GM12872 (cell line): ENCODE results near the gene GPR162.

Experiments used
- TF ChIP-seq, protein P1 (sequence below): IDR thresholded peaks from 3 replicates; pipeline ENCODE4 v1.5.1; 2011; ENCODE audit warnings: low read depth, mild to moderate bottlenecking, low read length, moderate library complexity; ENCODE audit not compliant: insufficient read depth

The GPR162 gene

DNA sequence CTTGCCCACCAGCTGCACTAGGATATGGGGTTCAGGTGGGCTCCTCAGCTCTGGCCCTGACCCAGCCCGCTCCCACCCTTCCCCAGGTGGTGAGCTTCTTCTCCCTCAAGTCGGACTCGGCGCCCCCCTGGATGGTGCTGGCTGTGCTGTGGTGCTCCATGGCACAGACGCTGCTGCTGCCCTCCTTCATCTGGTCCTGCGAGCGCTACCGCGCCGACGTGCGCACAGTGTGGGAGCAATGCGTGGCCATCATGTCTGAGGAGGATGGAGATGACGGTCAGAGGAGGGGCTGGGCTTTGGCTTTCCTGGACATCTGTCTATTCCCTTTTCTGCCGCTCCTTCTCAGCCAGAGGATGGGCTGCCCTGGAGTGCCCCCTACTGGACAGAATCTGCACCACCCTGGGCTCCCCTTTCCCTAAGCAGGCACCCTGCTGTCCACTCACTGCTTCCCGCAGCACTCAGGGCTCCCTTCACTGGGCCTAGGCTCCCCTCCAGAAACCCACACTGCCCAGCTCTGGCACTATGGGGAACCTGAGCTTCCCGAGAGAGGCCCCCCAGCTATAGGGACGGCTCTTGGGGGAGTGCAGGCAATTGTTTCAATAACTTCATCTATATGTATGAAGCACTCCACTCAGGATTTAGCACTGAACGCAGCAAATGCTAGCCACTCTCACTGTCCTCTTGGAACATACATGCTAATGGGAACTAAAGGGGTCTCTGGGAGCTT is 3.9 kb downstream of the GPR162 start:
- TF ChIP-seq, protein P1, sequence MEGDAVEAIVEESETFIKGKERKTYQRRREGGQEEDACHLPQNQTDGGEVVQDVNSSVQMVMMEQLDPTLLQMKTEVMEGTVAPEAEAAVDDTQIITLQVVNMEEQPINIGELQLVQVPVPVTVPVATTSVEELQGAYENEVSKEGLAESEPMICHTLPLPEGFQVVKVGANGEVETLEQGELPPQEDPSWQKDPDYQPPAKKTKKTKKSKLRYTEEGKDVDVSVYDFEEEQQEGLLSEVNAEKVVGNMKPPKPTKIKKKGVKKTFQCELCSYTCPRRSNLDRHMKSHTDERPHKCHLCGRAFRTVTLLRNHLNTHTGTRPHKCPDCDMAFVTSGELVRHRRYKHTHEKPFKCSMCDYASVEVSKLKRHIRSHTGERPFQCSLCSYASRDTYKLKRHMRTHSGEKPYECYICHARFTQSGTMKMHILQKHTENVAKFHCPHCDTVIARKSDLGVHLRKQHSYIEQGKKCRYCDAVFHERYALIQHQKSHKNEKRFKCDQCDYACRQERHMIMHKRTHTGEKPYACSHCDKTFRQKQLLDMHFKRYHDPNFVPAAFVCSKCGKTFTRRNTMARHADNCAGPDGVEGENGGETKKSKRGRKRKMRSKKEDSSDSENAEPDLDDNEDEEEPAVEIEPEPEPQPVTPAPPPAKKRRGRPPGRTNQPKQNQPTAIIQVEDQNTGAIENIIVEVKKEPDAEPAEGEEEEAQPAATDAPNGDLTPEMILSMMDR = peak; percentile 94

DNA sequence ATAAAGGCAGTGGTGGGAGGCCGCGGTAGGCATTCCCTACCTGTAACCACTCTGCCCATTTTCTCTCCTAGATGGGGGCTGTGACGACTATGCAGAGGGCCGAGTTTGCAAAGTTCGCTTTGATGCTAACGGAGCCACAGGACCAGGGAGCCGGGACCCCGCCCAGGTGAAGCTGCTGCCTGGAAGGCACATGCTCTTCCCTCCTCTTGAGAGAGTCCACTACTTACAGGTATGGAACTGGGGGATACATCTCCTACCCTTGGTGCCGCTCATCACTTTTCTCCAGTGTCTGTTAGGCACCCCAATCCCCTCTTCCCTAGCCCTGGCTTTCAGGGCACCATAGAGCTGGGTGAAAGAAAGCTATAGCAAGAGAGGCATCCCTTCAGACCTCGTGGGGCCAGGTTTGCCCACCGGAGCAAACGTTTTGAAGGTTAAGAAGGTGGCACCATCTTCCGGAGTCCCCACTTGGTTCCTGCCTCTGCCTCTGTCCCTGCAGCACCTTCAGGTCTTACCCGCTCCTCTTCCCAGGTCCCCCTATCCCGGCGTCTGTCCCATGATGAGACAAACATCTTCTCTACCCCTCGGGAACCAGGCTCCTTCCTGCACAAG is 4.6 kb downstream of the GPR162 start:
- TF ChIP-seq, protein P1 = no peak

DNA sequence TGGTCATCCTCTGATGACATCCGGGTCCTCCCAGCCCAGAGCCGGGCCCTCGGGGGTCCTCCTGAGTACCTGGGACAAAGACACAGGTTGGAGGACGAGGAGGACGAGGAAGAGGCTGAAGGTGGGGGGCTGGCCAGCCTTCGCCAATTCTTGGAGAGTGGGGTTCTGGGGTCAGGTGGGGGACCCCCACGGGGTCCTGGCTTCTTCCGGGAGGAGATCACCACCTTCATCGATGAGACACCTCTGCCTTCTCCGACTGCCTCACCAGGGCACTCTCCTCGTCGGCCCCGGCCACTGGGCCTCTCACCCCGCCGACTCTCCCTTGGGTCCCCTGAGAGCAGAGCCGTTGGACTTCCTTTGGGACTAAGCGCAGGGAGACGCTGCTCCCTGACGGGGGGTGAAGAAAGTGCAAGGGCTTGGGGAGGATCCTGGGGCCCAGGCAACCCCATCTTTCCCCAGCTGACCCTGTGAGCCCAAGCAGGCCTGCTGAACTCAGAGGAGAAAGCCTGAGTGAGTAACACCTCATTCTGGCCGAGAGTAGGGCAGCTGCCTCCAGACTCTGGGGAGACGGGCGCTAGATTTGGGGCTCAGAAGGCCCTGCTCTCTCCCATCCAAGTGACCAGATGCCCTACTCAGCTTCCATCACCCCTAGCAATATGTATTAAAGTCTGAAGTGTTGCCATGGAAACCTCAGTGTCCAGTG is 5.3 kb downstream of the GPR162 start:
- TF ChIP-seq, protein P1 = no peak

DNA sequence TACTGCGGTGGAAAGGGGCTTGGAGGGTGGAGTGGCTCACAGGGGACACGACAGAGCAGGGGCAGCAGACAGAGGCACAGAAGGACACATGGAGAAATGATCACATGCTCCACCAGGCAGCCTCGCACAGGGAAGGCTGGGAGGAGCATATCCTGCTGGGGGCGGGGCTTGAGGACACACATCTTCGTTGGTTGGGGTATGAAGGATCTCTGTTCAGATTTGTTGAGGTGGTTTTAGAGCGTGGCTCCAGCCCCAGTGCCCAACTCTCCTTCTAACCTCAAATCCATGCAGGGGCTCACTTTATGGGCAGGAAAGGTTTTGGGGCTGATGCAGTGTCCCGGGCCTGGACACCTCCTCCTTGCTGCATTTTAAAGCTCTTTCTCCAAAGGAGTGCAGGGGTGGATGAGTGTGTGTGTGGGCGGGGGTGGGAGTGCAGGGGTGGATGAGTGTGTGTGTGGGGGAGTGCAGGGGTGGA is 5.9 kb downstream of the GPR162 start:
- TF ChIP-seq, protein P1 = no peak

DNA sequence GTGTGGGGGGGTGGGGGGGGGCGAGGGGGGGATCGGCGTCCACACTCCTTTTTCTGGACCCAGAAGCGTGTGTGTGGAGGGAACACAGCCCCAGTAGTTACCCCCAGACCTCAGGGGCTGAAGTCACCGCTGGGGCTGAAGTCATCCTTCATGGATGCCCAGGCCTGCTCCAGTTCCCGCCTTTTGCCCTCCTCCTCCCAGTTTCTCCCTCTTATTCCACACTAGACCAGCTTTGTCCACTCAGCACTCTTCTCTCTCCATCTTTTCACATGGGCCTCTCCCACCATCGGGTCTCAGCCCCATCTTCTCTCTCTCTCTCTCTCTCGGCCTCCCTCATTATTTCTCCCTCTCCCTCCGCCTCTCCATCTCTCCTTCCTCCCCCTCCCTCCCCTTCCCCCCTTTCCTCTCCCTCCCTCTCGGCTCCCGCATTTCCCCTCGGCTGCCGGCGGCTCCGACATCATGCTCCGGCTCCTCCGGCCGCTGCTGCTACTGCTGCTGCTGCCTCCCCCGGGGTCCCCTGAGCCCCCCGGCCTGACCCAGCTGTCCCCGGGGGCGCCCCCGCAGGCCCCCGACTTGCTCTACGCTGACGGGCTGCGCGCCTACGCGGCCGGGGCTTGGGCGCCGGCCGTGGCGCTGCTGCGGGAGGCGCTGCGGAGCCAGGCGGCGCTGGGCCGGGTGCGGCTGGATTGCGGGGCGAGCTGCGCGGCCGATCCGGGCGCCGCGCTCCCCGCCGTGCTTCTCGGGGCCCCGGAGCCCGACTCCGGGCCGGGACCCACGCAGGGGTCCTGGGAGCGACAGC is 6.6 kb downstream of the GPR162 start, which contains the start of gene P3H3:
Gene P3H3, plus strand, starts transcription at position 426 of the 799 bp plus-strand sequence. Its CDS starts 34 bp downstream, at position 460.
- TF ChIP-seq, protein P1 = no peak

DNA sequence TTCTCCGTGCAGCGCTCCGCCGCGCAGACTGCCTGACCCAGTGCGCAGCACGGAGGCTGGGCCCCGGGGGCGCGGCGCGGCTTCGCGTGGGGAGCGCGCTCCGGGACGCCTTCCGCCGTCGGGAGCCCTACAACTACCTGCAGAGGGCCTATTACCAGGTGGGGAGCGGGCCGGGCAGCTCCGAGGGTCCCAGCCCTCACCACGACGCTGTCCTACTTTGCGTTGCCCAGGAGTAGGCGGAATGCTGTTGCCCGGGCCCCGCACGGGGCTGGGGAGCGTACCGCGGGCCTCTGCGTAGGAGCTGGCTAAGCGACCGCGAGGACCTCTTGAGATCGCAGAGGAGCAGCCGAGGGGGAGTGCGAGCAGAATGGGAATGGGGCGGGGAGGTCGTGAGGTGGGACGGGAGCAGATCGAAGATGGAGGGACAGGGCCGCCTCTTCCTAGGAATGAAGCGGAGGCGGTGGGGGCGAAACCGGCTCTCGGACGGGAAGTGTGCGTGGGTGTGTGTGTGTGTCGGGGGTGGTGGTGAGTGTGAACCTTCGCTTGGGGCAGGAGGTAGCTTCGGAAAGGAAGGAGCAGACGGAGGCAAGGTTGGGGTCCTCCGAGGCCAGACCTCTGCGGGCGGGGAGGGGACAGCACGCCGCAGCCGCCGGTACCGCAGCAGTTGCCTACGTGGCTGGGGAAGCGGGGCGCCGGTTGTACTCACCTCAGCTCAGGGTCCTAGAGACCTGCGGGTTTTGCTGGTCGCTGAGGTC is 7.3 kb downstream of the GPR162 start:
- TF ChIP-seq, protein P1 = no peak
